GM12873 (cell line): Measurements from ENCODE around the gene RIOK3.

ENCODE experiments used
- TF ChIP-seq, protein P1 (sequence below): IDR thresholded peaks from 2 replicates; pipeline ENCODE4 v1.5.1; 2012; ENCODE audit warnings: low read depth, mild to moderate bottlenecking, moderate library complexity, low read length, control low read depth; ENCODE audit not compliant: insufficient read depth; ENCODE audit errors: missing control alignments

Gene RIOK3

GRCh38 chr18:23438608-23439366 lies 14.3 kb upstream of the RIOK3 start:
- TF ChIP-seq, protein P1, sequence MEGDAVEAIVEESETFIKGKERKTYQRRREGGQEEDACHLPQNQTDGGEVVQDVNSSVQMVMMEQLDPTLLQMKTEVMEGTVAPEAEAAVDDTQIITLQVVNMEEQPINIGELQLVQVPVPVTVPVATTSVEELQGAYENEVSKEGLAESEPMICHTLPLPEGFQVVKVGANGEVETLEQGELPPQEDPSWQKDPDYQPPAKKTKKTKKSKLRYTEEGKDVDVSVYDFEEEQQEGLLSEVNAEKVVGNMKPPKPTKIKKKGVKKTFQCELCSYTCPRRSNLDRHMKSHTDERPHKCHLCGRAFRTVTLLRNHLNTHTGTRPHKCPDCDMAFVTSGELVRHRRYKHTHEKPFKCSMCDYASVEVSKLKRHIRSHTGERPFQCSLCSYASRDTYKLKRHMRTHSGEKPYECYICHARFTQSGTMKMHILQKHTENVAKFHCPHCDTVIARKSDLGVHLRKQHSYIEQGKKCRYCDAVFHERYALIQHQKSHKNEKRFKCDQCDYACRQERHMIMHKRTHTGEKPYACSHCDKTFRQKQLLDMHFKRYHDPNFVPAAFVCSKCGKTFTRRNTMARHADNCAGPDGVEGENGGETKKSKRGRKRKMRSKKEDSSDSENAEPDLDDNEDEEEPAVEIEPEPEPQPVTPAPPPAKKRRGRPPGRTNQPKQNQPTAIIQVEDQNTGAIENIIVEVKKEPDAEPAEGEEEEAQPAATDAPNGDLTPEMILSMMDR: no peak

GRCh38 chr18:23440131-23440530 lies 13.0 kb upstream of the RIOK3 start:
- TF ChIP-seq, protein P1: no peak

- TF ChIP-seq, protein P1: no peak
These were observed 10.1 kb upstream of the RIOK3 start for GRCh38 chr18:23442958-23443357.

GRCh38 chr18:23448291-23448690 lies 4.8 kb upstream of the RIOK3 start:
- TF ChIP-seq, protein P1: no peak

DNA sequence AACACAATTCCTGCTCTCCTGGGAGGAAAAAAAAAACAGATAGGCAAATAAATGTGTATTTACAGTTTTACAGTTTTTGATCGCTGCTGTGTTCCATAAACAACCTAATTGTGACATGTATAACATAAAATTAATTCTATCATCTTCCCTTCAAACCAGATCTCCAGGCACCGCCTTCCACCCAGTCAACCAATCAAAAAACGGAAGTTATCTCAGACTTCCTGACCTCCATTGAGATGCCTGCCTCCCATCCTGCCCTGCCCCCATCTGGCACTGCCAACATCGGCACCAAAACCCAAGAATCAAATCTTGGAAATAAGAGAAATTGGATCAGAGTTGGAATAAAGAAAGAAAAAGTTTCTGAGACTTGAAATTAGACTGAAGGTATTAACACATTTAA lies 3.1 kb upstream of the RIOK3 start:
- TF ChIP-seq, protein P1: no peak

DNA sequence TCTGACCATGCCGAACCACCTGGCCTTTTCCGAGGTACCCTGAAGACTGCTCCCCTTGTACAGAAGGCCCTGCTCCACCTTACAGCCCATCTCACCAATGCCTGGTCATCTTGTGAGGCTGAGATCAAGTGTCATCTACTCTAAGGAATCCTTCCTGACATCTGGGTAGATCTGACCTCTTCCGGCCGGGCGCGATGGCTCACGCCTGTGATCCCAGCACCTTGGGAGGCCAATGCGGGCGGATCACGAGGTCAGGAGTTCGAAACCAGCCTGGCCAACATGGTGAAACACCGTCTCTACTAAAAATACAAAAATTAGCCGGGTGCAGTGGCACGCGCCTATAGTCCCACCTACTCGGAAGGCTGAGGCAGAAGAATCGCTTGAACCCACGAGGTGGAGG lies 2.1 kb upstream of the RIOK3 start:
- TF ChIP-seq, protein P1: no peak

DNA sequence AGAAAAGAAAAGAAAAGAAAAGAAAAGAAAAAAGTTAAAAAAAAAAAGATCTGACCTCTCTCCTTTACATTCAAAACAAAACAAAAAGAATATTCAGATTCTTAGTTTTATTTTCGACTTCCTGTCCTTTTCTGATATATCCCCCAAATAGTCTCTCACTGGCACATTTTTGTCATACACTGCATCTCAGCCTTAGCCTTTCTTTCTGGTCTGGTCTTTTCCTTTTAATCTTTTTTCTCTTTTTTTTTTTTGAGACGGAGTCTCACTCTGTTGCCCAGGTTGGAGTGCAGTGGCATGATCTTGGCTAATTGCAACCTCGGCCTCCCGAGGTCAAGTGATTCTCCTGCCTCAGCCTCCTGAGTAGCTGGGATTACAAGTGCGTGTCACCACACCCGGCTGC lies 1.6 kb upstream of the RIOK3 start:
- TF ChIP-seq, protein P1: no peak

DNA sequence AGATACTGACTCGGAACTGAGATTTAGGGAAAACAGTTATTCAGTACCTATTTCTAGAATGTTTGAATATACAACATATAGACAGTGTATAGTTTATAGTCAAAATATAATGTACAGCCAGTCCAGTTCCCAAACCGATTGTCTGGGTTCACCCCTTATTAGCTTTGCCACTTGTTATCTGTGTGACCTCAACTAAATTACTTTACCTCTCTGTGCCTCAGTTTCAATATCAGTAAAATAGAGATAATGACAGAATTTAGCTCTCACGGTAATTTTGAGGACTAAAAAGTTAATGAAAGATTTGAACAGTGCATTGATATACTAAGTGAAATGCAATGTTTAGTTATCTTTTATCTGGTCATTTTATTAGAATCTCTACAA lies 750 bp upstream of the RIOK3 start:
- TF ChIP-seq, protein P1: no peak
